ENCODE results near the gene CCZ1B. TPM values are rescaled to one million over a fixed set of nuclear protein-coding genes. Genes with fewer than 3 reads are reported as not detected.
A peak's percentile ranks its signal among the peaks of the same experiment; 100 is the strongest.
"Not testable (repeated sequence)": the region's sequence is repeated elsewhere in the genome, so short reads cannot be mapped to it uniquely, and the experiment has no call there.

Gene CCZ1B
- total and polyA plus RNA-seq, 4 donors = 60.2 to 128 (median 93.5) TPM

GRCh38 chr7:6833636-6834035 is 7.6 kb upstream of the CCZ1B start:
- WGBS (ENCODE audit: insufficient coverage) = no CpG with 5 or more reads among the region's 6 CpGs
- Histone ChIP-seq H3K4me1 (ENCODE audit: control insufficient read depth, insufficient read depth, low read length) (no peaks in the 10 kb centered on the region), H3K27me3 (ENCODE audit: control insufficient read depth, insufficient read depth, low read length) (peaks cover 10% of the 10 kb centered on the region), H3K4me3 (ENCODE audit: low read depth, low read length) (no peak overlapping the region), H3K27ac (ENCODE audit: low read depth, low read length) (no peak overlapping the region), H3K36me3 (ENCODE audit: control insufficient read depth, insufficient read depth, low read length) (no peaks in the 10 kb centered on the region), H3K9me3 (ENCODE audit: control insufficient read depth, insufficient read depth, low read length) (no peaks in the 10 kb centered on the region)
- no peak for DNase-seq (ENCODE audit: low read depth in 4 of 6, low spot score in 6 of 6)

DNA sequence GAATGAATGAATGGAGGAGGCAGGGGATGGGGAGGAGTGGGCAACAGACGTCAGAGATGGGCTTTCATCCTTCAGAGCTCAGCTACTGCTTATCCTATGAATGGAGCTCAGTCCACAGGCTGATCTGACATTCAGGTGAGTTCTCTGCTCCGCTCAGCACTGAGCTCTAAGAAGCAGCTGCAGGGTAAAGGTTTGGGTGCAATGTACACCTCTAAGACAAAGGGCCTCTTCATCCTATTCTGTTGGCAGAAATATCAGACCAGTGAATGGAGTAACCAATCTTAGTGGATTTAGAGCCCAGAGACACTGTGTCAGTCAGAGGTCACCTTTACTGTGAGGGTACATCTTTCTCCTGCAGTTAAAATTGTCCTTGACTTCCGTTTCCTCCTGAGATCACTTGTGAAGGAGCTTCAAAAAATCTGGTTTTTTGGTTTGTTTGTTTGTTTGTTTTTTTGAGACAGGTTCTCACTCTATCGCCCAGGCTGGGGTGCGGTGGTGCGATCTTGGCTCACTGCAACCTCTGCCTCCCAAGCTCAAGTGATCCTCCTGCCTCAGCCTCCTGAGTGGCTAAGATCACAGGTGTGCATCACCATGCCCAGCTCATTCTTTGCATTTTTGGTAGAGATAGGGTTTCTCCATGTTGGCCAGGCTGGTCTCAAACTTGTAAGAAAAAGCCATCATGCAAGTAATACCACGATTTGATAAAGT is 5.1 kb upstream of the CCZ1B start:
- no peak overlapping the region for H3K4me3 ChIP-seq (ENCODE audit: low read depth, low read length)
- H3K36me3 ChIP-seq (ENCODE audit: control insufficient read depth, insufficient read depth, low read length) = no peaks in the 10 kb centered on the region
- DNase-seq (ENCODE audit: low read depth in 4 of 6, low spot score in 6 of 6) = no peak
- 57% methylated on average over 5 of the region's 7 CpGs for WGBS (ENCODE audit: insufficient coverage)
- no peak overlapping the region for H3K27ac ChIP-seq (ENCODE audit: low read depth, low read length)
- H3K4me1 ChIP-seq (ENCODE audit: control insufficient read depth, insufficient read depth, low read length) = no peaks in the 10 kb centered on the region
- peaks cover 10% of the 10 kb centered on the region for H3K27me3 ChIP-seq (ENCODE audit: control insufficient read depth, insufficient read depth, low read length)
- no peaks in the 10 kb centered on the region for H3K9me3 ChIP-seq (ENCODE audit: control insufficient read depth, insufficient read depth, low read length)

DNA sequence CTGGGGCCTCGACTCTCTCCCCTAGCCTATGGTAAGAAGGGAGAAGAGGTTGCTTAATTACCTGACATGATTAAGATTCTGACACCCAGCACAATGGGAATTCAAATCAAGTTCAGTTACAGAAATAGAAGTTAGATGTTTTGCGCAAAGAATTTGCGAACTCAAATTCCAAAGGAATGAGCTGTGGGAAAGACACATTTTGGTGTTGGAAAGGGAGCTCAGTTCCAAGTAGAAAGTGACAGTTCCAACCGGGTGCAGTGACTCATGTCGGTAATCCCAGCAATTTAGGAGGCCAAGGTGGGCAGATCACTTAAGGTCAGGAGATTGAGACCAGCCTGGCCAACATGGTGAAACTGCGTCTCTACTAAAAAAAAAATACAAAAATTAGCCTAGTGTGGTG is 4.0 kb upstream of the CCZ1B start:
- H3K36me3 ChIP-seq (ENCODE audit: control insufficient read depth, insufficient read depth, low read length); H3K4me1 ChIP-seq (ENCODE audit: control insufficient read depth, insufficient read depth, low read length); H3K9me3 ChIP-seq (ENCODE audit: control insufficient read depth, insufficient read depth, low read length); DNase-seq (ENCODE audit: low read depth in 4 of 6, low spot score in 6 of 6); H3K27ac ChIP-seq (ENCODE audit: low read depth, low read length); H3K4me3 ChIP-seq (ENCODE audit: low read depth, low read length): not testable (repeated sequence)
- whole genome bisulfite sequencing (ENCODE audit: insufficient coverage) = 83% methylated on average over 4 of the region's 6 CpGs
- H3K27me3 ChIP-seq (ENCODE audit: control insufficient read depth, insufficient read depth, low read length) = peaks cover 10% of the 10 kb centered on the region

- not testable (repeated sequence) for H3K4me3 ChIP-seq (ENCODE audit: low read depth, low read length); H3K27ac ChIP-seq (ENCODE audit: low read depth, low read length); H3K4me1 ChIP-seq (ENCODE audit: control insufficient read depth, insufficient read depth, low read length); H3K36me3 ChIP-seq (ENCODE audit: control insufficient read depth, insufficient read depth, low read length); DNase-seq (ENCODE audit: low read depth in 4 of 6, low spot score in 6 of 6); H3K9me3 ChIP-seq (ENCODE audit: control insufficient read depth, insufficient read depth, low read length)
- H3K27me3 ChIP-seq (ENCODE audit: control insufficient read depth, insufficient read depth, low read length) = peaks cover 10% of the 10 kb centered on the region
- WGBS (ENCODE audit: insufficient coverage) = 67% methylated on average over 2 of the region's 5 CpGs
Measured at GRCh38 chr7:6829616-6830015, 3.5 kb upstream of the CCZ1B start.

GRCh38 chr7:6827180-6827579 is 1.1 kb upstream of the CCZ1B start:
- H3K27me3 ChIP-seq (ENCODE audit: control insufficient read depth, insufficient read depth, low read length); H3K27ac ChIP-seq (ENCODE audit: low read depth, low read length); H3K9me3 ChIP-seq (ENCODE audit: control insufficient read depth, insufficient read depth, low read length); H3K4me1 ChIP-seq (ENCODE audit: control insufficient read depth, insufficient read depth, low read length); H3K36me3 ChIP-seq (ENCODE audit: control insufficient read depth, insufficient read depth, low read length); H3K4me3 ChIP-seq (ENCODE audit: low read depth, low read length): not testable (repeated sequence)
- peak in 2 of 6 donors; percentile 0 to 1 for DNase-seq (ENCODE audit: low read depth in 4 of 6, low spot score in 6 of 6)
- WGBS (ENCODE audit: insufficient coverage) = 67% methylated on average over 1 of the region's 12 CpGs

- not testable (repeated sequence) for H3K9me3 ChIP-seq (ENCODE audit: control insufficient read depth, insufficient read depth, low read length); H3K36me3 ChIP-seq (ENCODE audit: control insufficient read depth, insufficient read depth, low read length); H3K27ac ChIP-seq (ENCODE audit: low read depth, low read length); H3K27me3 ChIP-seq (ENCODE audit: control insufficient read depth, insufficient read depth, low read length); H3K4me1 ChIP-seq (ENCODE audit: control insufficient read depth, insufficient read depth, low read length); DNase-seq (ENCODE audit: low read depth in 4 of 6, low spot score in 6 of 6)
- WGBS (ENCODE audit: insufficient coverage) = no CpG with 5 or more reads among the region's 42 CpGs
- H3K4me3 ChIP-seq (ENCODE audit: low read depth, low read length) = peak overlapping the region; percentile 21
Measured at GRCh38 chr7:6825236-6826125, 594 bp downstream of the CCZ1B start.

GRCh38 chr7:6821622-6822021 is 4.5 kb downstream of the CCZ1B start:
- H3K27me3 ChIP-seq (ENCODE audit: control insufficient read depth, insufficient read depth, low read length); H3K4me1 ChIP-seq (ENCODE audit: control insufficient read depth, insufficient read depth, low read length); H3K4me3 ChIP-seq (ENCODE audit: low read depth, low read length); H3K27ac ChIP-seq (ENCODE audit: low read depth, low read length); H3K9me3 ChIP-seq (ENCODE audit: control insufficient read depth, insufficient read depth, low read length); DNase-seq (ENCODE audit: low read depth in 4 of 6, low spot score in 6 of 6): not testable (repeated sequence)
- WGBS (ENCODE audit: insufficient coverage) = 100% methylated on average over 1 of the region's 6 CpGs
- H3K36me3 ChIP-seq (ENCODE audit: control insufficient read depth, insufficient read depth, low read length) = peaks cover 12% of the 10 kb centered on the region

- not testable (repeated sequence) for H3K9me3 ChIP-seq (ENCODE audit: control insufficient read depth, insufficient read depth, low read length); H3K4me3 ChIP-seq (ENCODE audit: low read depth, low read length); H3K27me3 ChIP-seq (ENCODE audit: control insufficient read depth, insufficient read depth, low read length); DNase-seq (ENCODE audit: low read depth in 4 of 6, low spot score in 6 of 6); H3K4me1 ChIP-seq (ENCODE audit: control insufficient read depth, insufficient read depth, low read length); H3K27ac ChIP-seq (ENCODE audit: low read depth, low read length)
- peaks cover 16% of the 10 kb centered on the region for H3K36me3 ChIP-seq (ENCODE audit: control insufficient read depth, insufficient read depth, low read length)
- WGBS (ENCODE audit: insufficient coverage) = no CpG with 5 or more reads among the region's 7 CpGs
Measured at GRCh38 chr7:6815470-6815869, 10.6 kb downstream of the CCZ1B start.

GRCh38 chr7:6813011-6813410 is 13.1 kb downstream of the CCZ1B start:
- H3K27ac ChIP-seq (ENCODE audit: low read depth, low read length); DNase-seq (ENCODE audit: low read depth in 4 of 6, low spot score in 6 of 6); H3K9me3 ChIP-seq (ENCODE audit: control insufficient read depth, insufficient read depth, low read length); H3K4me1 ChIP-seq (ENCODE audit: control insufficient read depth, insufficient read depth, low read length); H3K4me3 ChIP-seq (ENCODE audit: low read depth, low read length); H3K27me3 ChIP-seq (ENCODE audit: control insufficient read depth, insufficient read depth, low read length): not testable (repeated sequence)
- H3K36me3 ChIP-seq (ENCODE audit: control insufficient read depth, insufficient read depth, low read length) = peaks cover 12% of the 10 kb centered on the region
- 95% methylated on average over 2 of the region's 2 CpGs for WGBS (ENCODE audit: insufficient coverage)

- not testable (repeated sequence) for H3K4me3 ChIP-seq (ENCODE audit: low read depth, low read length); H3K9me3 ChIP-seq (ENCODE audit: control insufficient read depth, insufficient read depth, low read length); DNase-seq (ENCODE audit: low read depth in 4 of 6, low spot score in 6 of 6); H3K27me3 ChIP-seq (ENCODE audit: control insufficient read depth, insufficient read depth, low read length); H3K4me1 ChIP-seq (ENCODE audit: control insufficient read depth, insufficient read depth, low read length); H3K27ac ChIP-seq (ENCODE audit: low read depth, low read length); H3K36me3 ChIP-seq (ENCODE audit: control insufficient read depth, insufficient read depth, low read length)
- no CpG with 5 or more reads among the region's 6 CpGs for WGBS (ENCODE audit: insufficient coverage)
Measured at GRCh38 chr7:6807959-6808358, 18.1 kb downstream of the CCZ1B start.
